ENCODE data around the gene THEM5. TPM values are rescaled to one million over a fixed set of nuclear protein-coding genes. Genes with fewer than 3 reads are reported as not detected.
"Not testable (repeated sequence)": the region's sequence is repeated elsewhere in the genome, so short reads cannot be mapped to it uniquely, and the experiment has no call there.

The THEM5 gene, protein sequence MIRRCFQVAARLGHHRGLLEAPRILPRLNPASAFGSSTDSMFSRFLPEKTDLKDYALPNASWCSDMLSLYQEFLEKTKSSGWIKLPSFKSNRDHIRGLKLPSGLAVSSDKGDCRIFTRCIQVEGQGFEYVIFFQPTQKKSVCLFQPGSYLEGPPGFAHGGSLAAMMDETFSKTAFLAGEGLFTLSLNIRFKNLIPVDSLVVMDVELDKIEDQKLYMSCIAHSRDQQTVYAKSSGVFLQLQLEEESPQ
- total RNA-seq: not detected in 3 replicates

DNA sequence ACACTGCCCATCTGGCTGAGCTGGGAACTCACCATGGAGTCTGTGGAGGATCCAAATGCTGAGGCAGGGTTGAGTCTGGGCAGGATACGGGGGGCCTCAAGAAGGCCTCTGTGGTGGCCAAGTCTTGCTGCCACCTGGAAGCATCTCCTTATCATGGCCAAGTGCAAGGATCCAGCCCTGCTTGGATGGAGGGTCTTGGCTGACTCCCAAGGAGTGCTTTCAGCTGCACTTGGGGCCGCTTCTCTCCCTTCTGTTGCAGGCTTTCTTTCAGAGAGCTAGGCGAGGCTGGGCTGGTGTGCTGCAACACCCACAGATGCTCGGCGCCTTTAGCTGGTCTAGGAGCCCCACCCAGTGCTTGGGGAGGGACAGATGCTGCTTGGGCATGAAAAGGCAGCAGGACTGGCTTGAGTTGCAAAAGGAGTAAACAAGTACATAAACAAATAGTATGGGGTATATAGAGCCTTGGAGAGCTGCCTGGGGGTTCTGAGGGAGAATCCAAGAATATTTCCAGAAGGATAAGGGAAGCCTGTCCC, at the start of gene THEM5:
Gene THEM5 (minus strand): TSS at position 302 of the 533 bp plus-strand sequence. CDS start 147 bp downstream, at position 155.
- H3K9me3 Mint-ChIP-seq: no peaks in the 10 kb centered on the region
- H3K4me1 Mint-ChIP-seq: peaks cover 17% of the 10 kb centered on the region
- TF ChIP-seq, protein P1, sequence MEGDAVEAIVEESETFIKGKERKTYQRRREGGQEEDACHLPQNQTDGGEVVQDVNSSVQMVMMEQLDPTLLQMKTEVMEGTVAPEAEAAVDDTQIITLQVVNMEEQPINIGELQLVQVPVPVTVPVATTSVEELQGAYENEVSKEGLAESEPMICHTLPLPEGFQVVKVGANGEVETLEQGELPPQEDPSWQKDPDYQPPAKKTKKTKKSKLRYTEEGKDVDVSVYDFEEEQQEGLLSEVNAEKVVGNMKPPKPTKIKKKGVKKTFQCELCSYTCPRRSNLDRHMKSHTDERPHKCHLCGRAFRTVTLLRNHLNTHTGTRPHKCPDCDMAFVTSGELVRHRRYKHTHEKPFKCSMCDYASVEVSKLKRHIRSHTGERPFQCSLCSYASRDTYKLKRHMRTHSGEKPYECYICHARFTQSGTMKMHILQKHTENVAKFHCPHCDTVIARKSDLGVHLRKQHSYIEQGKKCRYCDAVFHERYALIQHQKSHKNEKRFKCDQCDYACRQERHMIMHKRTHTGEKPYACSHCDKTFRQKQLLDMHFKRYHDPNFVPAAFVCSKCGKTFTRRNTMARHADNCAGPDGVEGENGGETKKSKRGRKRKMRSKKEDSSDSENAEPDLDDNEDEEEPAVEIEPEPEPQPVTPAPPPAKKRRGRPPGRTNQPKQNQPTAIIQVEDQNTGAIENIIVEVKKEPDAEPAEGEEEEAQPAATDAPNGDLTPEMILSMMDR (IDR thresholded peaks at IDR 0.05; ENCODE audit: unreplicated experiment): no peak
- H3K36me3 Mint-ChIP-seq: no peaks in the 10 kb centered on the region
- H3K4me3 Mint-ChIP-seq: no peak within 1 kb of the TSS
- DNase-seq (ENCODE audit: low spot score in 2 of 2, unreplicated experiment in 2 of 2): no peak
- peak within 1 kb of the TSS; percentile 64 for H3K27ac Mint-ChIP-seq
- H3K27me3 Mint-ChIP-seq (ENCODE audit: low read depth): peaks cover 6% of the 10 kb centered on the region

DNA sequence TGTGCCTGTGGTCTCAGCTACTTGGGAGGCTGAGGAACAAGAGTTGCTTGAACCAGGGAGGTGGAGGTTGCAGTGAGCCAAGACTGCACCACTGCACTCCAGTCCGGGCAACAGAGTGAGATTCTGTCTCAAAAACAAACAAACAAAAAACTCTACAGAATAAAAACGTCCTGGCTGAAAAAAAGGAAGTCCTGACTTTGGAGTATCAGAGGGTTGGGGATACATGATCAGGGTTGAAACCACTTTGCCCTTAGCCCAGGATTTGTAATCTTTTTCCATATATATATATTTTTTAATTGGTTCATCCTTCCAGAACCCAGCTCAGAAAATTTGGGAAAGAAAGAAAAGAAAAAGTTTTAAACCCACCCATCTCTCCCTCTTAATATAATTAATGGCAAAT, 49.3 kb upstream of the THEM5 start:
- no peak for DNase-seq (ENCODE audit: low spot score in 2 of 2, unreplicated experiment in 2 of 2)
- TF ChIP-seq, protein P1 (IDR thresholded peaks at IDR 0.05; ENCODE audit: unreplicated experiment): no peak
- no peak overlapping the region for H3K4me3 Mint-ChIP-seq
- peaks cover 56% of the 10 kb centered on the region for H3K36me3 Mint-ChIP-seq
- no peak overlapping the region for H3K27ac Mint-ChIP-seq
- H3K9me3 Mint-ChIP-seq: peaks cover 41% of the 10 kb centered on the region
- H3K4me1 Mint-ChIP-seq: peaks cover 15% of the 10 kb centered on the region
- H3K27me3 Mint-ChIP-seq (ENCODE audit: low read depth): no peaks in the 10 kb centered on the region

DNA sequence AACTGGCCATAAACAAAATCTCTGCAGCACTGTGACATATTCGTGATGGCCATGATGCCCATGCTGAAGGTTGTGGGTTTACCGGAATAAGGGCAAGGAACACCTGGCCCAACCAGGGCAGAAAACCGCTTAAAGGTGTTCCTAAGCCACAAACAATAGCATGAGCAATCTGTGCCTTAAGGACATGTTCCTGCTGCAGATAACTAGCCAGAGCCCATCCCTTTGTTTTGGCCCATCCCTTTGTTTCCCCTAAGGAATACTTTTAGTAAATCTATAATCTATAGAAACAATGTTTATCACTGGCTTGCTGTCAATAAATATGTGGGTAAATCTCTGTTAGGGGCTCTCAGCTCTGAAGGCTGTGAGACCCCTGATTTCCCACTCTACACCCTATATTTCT, 47.3 kb upstream of the THEM5 start:
- Mint-ChIP-seq H3K36me3 (peaks cover 44% of the 10 kb centered on the region), H3K4me1 (peaks cover 15% of the 10 kb centered on the region), H3K9me3 (peaks cover 32% of the 10 kb centered on the region)
- H3K27ac Mint-ChIP-seq; H3K4me3 Mint-ChIP-seq; DNase-seq (ENCODE audit: low spot score in 2 of 2, unreplicated experiment in 2 of 2); H3K27me3 Mint-ChIP-seq (ENCODE audit: low read depth): not testable (repeated sequence)

DNA sequence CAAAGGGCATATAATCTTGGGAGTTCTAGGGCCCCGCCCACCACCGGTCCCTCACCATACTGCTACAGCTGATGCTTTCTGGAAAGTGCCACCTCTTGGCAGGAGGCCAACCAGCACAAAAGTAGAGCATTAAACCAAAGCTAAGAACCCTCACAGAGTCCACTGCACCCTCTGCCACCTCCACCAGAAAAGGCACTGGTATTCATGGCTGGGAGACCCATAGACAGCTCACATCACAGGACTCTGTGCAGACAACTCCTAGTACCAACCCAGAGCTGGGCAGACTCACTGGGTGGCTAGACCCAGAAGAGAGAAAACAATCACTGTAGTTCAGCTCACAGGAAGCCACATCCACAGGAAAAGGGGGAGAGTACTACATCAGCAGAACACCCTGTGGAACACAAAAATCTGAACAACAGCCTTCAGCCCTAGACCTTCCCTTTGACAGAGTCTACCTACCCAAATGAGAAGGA, 45.0 kb upstream of the THEM5 start:
- DNase-seq (ENCODE audit: low spot score in 2 of 2, unreplicated experiment in 2 of 2): no peak
- H3K9me3 Mint-ChIP-seq: peaks cover 29% of the 10 kb centered on the region
- peaks cover 45% of the 10 kb centered on the region for H3K36me3 Mint-ChIP-seq
- no peak overlapping the region for H3K27ac Mint-ChIP-seq
- no peak overlapping the region for H3K4me3 Mint-ChIP-seq
- peaks cover 2% of the 10 kb centered on the region for H3K4me1 Mint-ChIP-seq
- no peaks in the 10 kb centered on the region for H3K27me3 Mint-ChIP-seq (ENCODE audit: low read depth)
- TF ChIP-seq, protein P1 (IDR thresholded peaks at IDR 0.05; ENCODE audit: unreplicated experiment): no peak

DNA sequence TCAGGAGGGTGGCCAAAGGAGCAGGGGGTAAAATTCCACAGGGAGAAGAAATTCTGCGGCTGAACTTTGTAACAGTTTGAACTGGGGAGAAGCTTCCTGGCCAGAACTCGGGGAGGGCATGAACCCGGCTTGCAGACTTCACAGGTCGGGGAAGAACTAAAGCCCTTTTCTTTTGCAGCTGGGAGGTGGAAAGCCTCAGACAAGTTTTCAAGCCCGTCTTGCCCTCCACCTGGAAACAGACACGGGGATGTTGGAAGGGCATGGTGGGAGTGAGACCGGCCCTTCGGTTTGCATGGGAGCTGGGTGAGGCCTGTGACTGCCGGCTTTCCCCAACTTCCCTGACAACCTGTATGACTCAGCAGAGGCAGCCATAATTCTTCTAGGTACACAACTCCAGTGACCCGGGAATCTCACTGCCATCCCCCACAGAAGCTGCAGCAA, 44.5 kb upstream of the THEM5 start:
- no peak for DNase-seq (ENCODE audit: low spot score in 2 of 2, unreplicated experiment in 2 of 2)
- no peak overlapping the region for H3K4me3 Mint-ChIP-seq
- TF ChIP-seq, protein P1 (IDR thresholded peaks at IDR 0.05; ENCODE audit: unreplicated experiment): no peak
- H3K27ac Mint-ChIP-seq: no peak overlapping the region
- H3K27me3 Mint-ChIP-seq (ENCODE audit: low read depth): no peaks in the 10 kb centered on the region
- H3K36me3 Mint-ChIP-seq: peaks cover 47% of the 10 kb centered on the region
- peaks cover 26% of the 10 kb centered on the region for H3K9me3 Mint-ChIP-seq
- H3K4me1 Mint-ChIP-seq: peaks cover 2% of the 10 kb centered on the region

DNA sequence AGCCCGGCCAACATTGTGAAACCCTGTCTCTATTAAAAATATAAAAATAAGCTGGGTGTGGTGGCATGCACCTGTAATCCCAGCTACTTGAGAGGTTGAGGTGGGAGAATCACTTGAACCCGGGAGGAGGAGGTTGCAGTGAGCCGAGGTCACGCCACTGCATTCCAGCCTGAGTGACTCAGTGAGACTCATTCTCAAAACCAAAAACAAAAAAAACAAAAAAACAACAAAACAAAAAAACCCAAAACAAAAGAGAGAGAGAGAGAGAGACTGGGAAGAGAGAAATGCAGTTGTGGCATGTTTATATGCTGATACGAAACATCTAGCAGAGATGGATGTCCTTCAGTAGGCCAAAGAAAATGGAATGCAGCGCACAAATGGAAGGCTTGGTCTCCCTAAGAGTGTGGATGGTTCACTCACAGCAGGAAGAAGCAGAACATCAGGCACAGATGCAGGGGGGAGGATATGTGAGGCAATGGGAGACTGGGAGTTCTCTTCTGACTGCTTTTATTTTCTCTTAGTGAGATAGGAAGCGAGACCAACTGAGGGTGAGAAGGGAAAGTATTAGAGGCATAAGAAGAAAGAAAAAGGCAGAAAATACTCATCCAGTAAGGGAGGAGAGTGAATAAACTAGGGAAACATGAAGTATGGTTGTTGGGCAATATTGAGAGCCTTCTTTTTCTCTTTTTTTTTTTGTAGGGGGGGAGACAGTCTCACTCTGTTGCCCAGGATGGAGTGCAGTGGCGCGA, 39.8 kb upstream of the THEM5 start:
- no peaks in the 10 kb centered on the region for H3K27me3 Mint-ChIP-seq (ENCODE audit: low read depth)
- no peaks in the 10 kb centered on the region for H3K4me1 Mint-ChIP-seq
- no peak for DNase-seq (ENCODE audit: low spot score in 2 of 2, unreplicated experiment in 2 of 2)
- no peak overlapping the region for H3K27ac Mint-ChIP-seq
- TF ChIP-seq, protein P1 (IDR thresholded peaks at IDR 0.05; ENCODE audit: unreplicated experiment): no peak
- no peaks in the 10 kb centered on the region for H3K9me3 Mint-ChIP-seq
- peaks cover 30% of the 10 kb centered on the region for H3K36me3 Mint-ChIP-seq
- H3K4me3 Mint-ChIP-seq: no peak overlapping the region
